ENCODE data around the gene FBLN1.
"Not testable (repeated sequence)": the region's sequence is repeated elsewhere in the genome, so short reads cannot be mapped to it uniquely, and the experiment has no call there.

FBLN1 gene

GRCh38 chr22:45485261-45485660 lies 17.4 kb upstream of the FBLN1 start:
- no peak for TF ChIP-seq PAX5 (IDR thresholded peaks at IDR 0.05; ENCODE audit: insufficient read depth, low read length, severe bottlenecking)
- FAIRE-seq (no peak), DNase-seq (ENCODE audit: insufficient read length, low spot score) (no peak)

DNA sequence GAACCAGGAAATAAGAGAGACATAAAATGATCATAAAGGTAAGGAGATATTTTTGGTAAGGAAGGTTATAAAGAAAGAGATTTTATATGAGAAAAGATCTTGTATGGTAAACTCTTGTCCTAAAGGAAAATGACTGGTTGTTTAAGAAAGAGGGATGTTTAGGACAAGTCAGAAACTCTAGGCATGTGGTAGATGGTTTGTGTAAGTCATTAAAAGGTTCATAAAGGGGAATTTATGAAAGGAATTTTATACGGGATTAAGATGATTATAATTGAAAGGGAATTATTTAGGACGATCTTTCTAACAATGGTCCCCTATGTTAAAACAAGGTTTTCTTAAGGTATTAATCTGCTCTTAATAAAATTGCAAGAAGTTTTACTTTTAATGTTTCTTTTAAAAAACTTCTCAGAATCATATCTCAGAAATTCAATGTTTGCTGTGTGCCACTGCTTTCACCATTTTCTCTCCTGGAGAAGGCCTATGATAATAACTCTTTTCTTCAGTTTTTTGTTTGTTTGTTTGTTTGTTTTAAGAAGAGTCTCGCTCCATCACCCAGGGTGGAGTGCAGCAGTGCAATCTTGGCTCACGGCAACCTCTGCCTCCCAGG lies 13.8 kb upstream of the FBLN1 start:
- no peak for DNase-seq (ENCODE audit: insufficient read length, low spot score)
- TF ChIP-seq TAF1 (IDR thresholded peaks at IDR 0.05; ENCODE audit: low read depth, low read length) (no peak), PAX5 (IDR thresholded peaks at IDR 0.05; ENCODE audit: insufficient read depth, low read length, severe bottlenecking) (no peak), SPI1 (IDR thresholded peaks at IDR 0.05; ENCODE audit: low read depth, low read length) (no peak), POLR2AphosphoS5 (IDR thresholded peaks at IDR 0.05; ENCODE audit: low read depth, low read length) (no peak), POU2F2 (IDR thresholded peaks at IDR 0.05; ENCODE audit: low read depth, low read length) (no peak), POLR2A (IDR thresholded peaks at IDR 0.05; ENCODE audit: low read depth, low read length) (no peak)
- FAIRE-seq, result no peak

DNA sequence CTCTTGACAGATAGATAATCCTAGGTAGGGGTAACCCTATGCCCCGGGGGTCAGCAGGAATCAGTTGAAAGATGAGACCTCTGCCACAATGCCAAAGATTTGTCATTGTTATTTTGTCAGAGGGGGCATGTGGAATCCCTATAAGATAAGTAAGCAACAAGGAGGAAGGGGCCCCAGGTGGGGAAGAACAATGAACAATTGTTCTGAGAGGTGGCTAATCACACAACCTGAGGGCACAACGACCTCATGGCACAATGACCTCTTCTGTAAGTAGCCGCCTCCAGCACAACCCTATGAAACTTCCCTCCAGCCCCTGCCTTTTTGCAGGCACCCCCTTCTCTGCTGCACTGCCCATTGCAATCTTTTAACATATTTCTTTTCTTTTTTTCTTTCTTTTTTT lies 11.8 kb upstream of the FBLN1 start:
- DNase-seq (ENCODE audit: insufficient read length, low spot score), result no peak
- no peak for FAIRE-seq
- no peak for TF ChIP-seq SPI1 (IDR thresholded peaks at IDR 0.05; ENCODE audit: low read depth, low read length)
- TF ChIP-seq POLR2AphosphoS5 (IDR thresholded peaks at IDR 0.05; ENCODE audit: low read depth, low read length), result no peak
- TF ChIP-seq POLR2A (IDR thresholded peaks at IDR 0.05; ENCODE audit: low read depth, low read length), result no peak
- no peak for TF ChIP-seq PAX5 (IDR thresholded peaks at IDR 0.05; ENCODE audit: insufficient read depth, low read length, severe bottlenecking)
- no peak for TF ChIP-seq POU2F2 (IDR thresholded peaks at IDR 0.05; ENCODE audit: low read depth, low read length)
- TF ChIP-seq TAF1 (IDR thresholded peaks at IDR 0.05; ENCODE audit: low read depth, low read length), result no peak

DNA sequence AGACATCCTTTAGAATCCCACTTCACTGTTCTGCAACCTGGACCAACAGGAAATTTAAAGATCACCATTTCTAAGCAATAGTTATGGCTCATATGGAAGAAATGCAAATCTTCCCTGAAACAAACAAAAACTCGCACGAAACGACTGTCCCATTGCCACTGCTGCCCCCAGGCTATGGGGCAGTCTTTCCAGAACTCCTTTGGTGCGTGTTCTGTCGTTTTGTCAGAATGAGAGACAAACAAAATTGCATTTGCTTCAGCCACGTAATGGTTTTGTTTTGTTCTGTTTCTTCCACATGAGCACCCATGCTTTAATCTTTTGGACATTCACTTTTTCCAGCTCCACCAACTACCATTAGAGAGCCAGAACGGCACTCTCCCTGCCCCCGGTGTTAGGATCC lies 10.8 kb upstream of the FBLN1 start:
- no peak for FAIRE-seq
- TF ChIP-seq TAF1 (IDR thresholded peaks at IDR 0.05; ENCODE audit: low read depth, low read length) (no peak), POLR2AphosphoS5 (IDR thresholded peaks at IDR 0.05; ENCODE audit: low read depth, low read length) (no peak), POLR2A (IDR thresholded peaks at IDR 0.05; ENCODE audit: low read depth, low read length) (no peak), SPI1 (IDR thresholded peaks at IDR 0.05; ENCODE audit: low read depth, low read length) (no peak), POU2F2 (IDR thresholded peaks at IDR 0.05; ENCODE audit: low read depth, low read length) (no peak), PAX5 (IDR thresholded peaks at IDR 0.05; ENCODE audit: insufficient read depth, low read length, severe bottlenecking) (no peak)

DNA sequence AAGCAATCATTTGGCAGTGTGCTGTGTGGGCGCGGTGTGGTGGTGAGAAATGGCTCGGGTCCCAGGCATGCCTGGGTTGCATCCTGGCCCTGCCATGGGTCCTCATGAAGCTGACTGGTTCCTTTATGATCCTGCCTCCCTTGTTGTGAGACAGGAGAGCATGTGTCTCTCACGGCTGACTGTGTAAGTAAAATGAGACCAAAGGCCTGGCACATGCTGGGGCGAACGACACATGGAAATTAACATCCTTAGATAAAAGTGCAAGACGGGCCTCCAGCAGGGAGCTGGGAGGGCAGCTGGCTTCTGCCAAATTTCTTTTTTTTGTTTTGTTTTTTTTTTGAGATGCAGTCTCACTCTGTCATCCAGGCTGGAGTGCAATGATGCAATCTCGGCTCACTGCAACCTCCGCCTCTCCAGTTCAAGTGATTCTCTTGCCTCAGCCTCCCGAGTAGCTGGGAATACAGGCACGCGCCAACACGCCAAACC lies 9.4 kb upstream of the FBLN1 start:
- no peak for FAIRE-seq

More for the DNA sequence above, 10.8 kb upstream of the FBLN1 start:
- DNase-seq (ENCODE audit: insufficient read length, low spot score), result no peak

DNA sequence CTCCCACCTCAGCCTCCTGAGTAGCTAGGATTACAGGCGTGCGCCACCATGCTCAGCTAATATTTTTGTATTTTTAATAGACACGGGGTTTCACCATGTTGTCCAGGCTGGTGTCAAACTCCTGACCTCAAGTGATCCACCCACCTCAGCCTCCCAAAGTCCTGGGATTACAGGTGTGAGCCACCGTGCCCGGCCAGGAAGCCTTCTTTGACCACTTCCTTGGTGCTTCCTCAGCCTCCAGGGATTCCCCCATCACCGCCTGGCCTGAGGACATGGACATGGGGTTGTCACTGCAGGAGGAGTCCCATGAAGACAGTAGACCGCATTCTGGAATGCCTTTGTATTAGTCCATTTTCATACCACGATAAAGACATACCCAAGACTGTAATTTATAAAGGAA lies 8.4 kb upstream of the FBLN1 start:
- not testable (repeated sequence) for DNase-seq (ENCODE audit: insufficient read length, low spot score)

More for the DNA sequence above, 9.4 kb upstream of the FBLN1 start:
- no peak for DNase-seq (ENCODE audit: insufficient read length, low spot score)
- TF ChIP-seq SPI1 (IDR thresholded peaks at IDR 0.05; ENCODE audit: low read depth, low read length) (no peak), POLR2A (IDR thresholded peaks at IDR 0.05; ENCODE audit: low read depth, low read length) (no peak), TAF1 (IDR thresholded peaks at IDR 0.05; ENCODE audit: low read depth, low read length) (no peak), PAX5 (IDR thresholded peaks at IDR 0.05; ENCODE audit: insufficient read depth, low read length, severe bottlenecking) (no peak), POLR2AphosphoS5 (IDR thresholded peaks at IDR 0.05; ENCODE audit: low read depth, low read length) (no peak), POU2F2 (IDR thresholded peaks at IDR 0.05; ENCODE audit: low read depth, low read length) (no peak)

DNA sequence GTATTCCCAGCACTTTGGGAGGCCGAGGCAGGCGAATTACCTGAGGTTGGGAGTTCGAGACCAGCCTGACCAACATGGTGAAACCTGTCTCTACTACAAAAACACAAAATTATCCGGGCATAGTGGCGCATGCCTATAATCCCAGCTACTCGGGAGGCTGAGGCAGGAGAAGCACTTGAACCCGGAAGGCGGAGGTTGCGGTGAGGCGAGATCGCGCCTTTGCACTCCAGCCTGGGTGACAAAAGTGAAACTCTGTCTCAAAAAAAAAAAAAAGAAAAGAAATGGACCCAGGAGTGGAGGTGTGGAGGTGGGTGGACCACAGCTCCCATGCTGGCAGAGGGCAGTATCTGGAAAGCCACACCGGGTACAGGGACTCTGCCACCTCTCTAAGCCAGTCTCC lies 7.1 kb upstream of the FBLN1 start:
- not testable (repeated sequence) for FAIRE-seq; DNase-seq (ENCODE audit: insufficient read length, low spot score)

More for the DNA sequence above, 8.4 kb upstream of the FBLN1 start:
- FAIRE-seq, result not testable (repeated sequence)

DNA sequence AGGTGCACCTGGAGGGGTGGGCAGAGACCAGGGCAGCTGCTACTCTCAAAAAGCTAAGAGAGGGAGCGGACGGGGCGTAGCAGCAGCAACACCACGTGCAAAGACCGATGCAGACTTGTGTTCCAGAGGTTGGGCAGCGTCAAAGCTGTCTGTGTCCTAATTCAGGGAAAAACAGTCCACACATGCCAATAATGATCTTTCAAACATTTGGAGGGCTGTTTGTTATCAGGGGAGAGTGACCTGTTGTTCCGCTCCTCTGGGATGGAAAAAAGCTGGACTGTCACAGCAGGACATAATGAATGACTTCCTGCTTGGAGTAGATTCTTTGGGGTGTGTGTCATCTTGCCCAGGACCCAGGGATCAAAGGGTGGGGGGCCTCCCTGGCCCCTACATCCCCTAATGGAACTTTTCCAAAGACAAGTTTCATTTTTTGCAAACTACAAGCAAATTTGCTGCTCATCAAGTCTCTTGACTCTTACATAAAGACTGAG lies 6.2 kb upstream of the FBLN1 start:
- DNase-seq (ENCODE audit: insufficient read length, low spot score) (no peak), FAIRE-seq (no peak)
- TF ChIP-seq SPI1 (IDR thresholded peaks at IDR 0.05; ENCODE audit: low read depth, low read length), result no peak
- TF ChIP-seq PAX5 (IDR thresholded peaks at IDR 0.05; ENCODE audit: insufficient read depth, low read length, severe bottlenecking), result no peak
- TF ChIP-seq POU2F2 (IDR thresholded peaks at IDR 0.05; ENCODE audit: low read depth, low read length), result no peak
- TF ChIP-seq TAF1 (IDR thresholded peaks at IDR 0.05; ENCODE audit: low read depth, low read length), result no peak

GRCh38 chr22:45497351-45498145 lies 5.1 kb upstream of the FBLN1 start:
- no peak for DNase-seq (ENCODE audit: insufficient read length, low spot score)
- TF ChIP-seq POU2F2 (IDR thresholded peaks at IDR 0.05; ENCODE audit: low read depth, low read length) (no peak), POLR2A (IDR thresholded peaks at IDR 0.05; ENCODE audit: low read depth, low read length) (no peak), POLR2AphosphoS5 (IDR thresholded peaks at IDR 0.05; ENCODE audit: low read depth, low read length) (no peak), TAF1 (IDR thresholded peaks at IDR 0.05; ENCODE audit: low read depth, low read length) (no peak), PAX5 (IDR thresholded peaks at IDR 0.05; ENCODE audit: insufficient read depth, low read length, severe bottlenecking) (no peak), SPI1 (IDR thresholded peaks at IDR 0.05; ENCODE audit: low read depth, low read length) (no peak)
- no peak for FAIRE-seq

DNA sequence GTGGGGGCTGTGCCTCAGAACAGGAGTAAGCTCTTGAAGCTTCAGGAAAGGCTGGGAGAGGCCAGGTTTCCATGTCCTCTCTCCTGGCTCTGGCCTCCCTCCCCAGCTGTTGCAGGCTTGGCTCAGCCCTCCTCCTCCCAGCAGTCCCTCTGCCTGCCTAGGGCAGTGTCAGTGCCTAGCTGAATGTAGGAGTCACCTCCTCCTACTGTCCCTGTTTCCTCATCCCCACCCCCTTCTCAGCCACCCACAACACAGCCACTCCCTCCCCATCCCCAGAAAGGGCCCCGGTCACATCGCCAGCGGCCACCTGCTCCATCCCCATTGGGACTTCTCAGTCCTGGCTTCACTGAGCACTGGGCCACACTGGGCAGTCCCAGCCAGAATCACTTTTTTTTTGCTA lies 2.9 kb upstream of the FBLN1 start:
- TF ChIP-seq SPI1 (IDR thresholded peaks at IDR 0.05; ENCODE audit: low read depth, low read length) (no peak), TAF1 (IDR thresholded peaks at IDR 0.05; ENCODE audit: low read depth, low read length) (no peak), POU2F2 (IDR thresholded peaks at IDR 0.05; ENCODE audit: low read depth, low read length) (no peak), POLR2A (IDR thresholded peaks at IDR 0.05; ENCODE audit: low read depth, low read length) (no peak), PAX5 (IDR thresholded peaks at IDR 0.05; ENCODE audit: insufficient read depth, low read length, severe bottlenecking) (no peak), POLR2AphosphoS5 (IDR thresholded peaks at IDR 0.05; ENCODE audit: low read depth, low read length) (no peak)
- DNase-seq (ENCODE audit: insufficient read length, low spot score) (no peak), FAIRE-seq (no peak)

All from GM12891 (cell line).